HG02885 (cell line): ENCODE data around the gene FBXO45.
"Not testable (repeated sequence)": the region's sequence is repeated elsewhere in the genome, so short reads cannot be mapped to it uniquely, and the experiment has no call there.

ENCODE experiments used
- ATAC-seq: cut with Tn5 transposase; IDR thresholded peaks from one replicate; pipeline ENCODE4 v1.9.1; 2021; ENCODE audit warnings: mild to moderate bottlenecking; ENCODE audit not compliant: unreplicated experiment, poor library complexity

The FBXO45 gene

DNA sequence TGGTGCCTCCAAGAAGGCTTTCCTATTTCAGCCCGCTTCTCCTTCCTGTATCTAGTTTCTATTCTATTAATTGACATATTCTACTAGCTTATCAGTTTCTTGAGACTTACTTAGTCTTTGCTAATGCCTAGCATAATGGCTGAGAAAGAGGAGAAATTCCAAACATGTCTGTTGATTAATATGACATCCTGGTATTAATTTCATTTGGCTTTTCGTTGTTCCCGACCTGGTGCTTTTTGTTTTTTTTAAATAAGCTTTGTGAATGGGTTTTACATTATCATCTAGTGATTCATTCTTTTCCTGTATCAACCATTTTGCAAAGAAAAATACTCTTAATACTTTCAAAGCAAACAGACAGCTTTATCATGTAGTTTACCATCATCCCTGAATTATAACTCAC lies 13.2 kb upstream of the FBXO45 start:
- ATAC-seq: no peak

DNA sequence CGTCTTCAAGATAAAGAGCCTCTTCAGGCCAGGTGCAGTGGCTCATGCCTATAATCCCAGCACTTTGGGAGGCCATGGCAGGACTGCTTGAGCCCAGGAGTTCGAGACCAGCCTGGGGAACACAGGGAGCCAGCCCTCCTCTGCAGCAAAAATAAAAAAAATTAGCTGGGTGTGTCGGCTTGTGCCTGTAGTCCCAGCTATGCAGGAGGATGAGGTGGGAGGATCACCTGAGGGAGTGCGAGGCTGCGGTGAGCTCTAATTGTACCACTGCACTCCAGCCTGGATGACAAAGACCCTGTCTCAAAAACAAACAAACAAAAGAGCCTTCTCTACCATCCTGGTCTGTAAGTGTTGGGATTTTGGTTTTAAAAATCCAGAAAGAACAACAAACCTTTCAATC lies 11.2 kb upstream of the FBXO45 start:
- ATAC-seq: no peak

DNA sequence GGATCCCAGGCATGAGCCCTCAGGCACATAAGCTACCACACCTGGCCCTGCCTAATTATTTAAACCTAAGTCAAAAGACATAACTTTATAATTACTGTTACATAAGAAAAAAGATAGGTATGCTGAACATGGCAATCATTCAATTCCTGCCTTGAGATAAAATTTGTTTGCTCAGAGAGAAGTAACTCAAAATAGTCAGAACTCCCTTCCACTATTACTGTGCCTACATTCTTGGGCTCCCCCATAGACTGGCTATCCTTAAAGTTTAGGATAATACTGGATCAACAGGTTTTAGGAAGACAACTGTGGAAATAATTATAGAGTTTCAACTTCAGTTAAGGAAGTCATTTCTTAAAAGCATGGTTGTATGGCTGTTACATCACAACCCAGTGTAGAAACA lies 10.0 kb upstream of the FBXO45 start:
- ATAC-seq: no peak

DNA sequence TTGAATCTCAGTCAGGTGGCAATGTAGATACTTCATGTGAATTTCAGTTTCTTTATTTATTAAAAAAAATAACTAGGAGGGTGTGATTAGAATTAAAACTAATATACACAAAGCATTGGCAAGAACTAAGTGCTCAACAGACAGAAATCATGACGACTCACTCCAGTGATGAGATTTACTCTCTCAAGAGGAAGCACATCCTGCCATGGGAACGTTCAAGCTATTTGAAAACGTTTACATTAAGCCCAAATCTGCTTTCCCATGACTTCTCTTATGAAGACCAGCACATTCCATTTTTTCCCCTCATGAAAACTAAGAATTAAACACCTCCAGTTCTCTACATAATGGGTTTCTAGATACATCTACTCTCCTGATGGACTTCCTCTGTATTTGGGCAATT lies 8.6 kb upstream of the FBXO45 start:
- no peak for ATAC-seq

DNA sequence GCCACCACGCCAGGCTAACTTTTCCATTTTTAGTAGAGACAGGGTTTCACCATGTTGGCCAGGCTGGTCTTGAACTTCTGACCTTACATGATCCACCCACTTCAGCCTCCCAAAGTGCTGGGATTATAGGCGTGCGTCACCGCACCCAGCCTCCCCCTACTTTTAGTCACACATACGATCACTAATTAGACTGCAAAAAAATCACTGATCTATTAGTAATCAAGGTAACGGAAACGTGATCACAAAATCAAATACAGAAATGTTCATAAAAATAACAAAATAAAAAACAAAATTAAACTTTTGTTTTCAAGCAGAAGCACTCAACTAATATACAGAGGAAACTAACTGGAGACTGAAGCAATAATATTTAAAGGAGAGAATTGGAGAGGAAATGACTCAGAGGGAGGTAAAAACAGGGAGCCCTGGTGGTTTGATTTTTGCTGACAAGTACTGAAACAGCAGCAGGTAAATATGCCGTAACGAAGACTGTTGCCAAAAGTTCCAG lies 4.7 kb upstream of the FBXO45 start:
- ATAC-seq: no peak

DNA sequence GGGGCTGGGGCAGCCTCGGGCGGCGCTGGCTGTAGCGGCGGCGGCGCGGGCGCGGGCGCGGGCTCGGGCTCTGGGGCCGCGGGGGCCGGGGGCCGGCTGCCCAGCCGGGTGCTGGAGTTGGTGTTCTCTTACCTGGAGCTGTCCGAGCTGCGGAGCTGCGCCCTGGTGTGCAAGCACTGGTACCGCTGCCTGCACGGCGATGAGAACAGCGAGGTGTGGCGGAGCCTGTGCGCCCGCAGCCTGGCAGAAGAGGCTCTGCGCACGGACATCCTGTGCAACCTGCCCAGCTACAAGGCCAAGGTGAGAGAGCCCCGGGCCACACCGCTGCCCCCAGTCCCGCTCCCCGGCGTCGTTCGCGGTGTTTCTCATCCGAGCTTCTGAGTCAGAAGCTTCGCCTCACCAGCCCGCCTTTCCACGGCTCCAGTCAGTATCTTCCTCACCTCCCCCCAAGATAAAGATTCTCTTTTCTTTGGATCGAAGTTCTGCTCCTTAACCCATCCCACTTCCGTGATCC lies 600 bp downstream of the FBXO45 start:
- peak; percentile 35 for ATAC-seq

DNA sequence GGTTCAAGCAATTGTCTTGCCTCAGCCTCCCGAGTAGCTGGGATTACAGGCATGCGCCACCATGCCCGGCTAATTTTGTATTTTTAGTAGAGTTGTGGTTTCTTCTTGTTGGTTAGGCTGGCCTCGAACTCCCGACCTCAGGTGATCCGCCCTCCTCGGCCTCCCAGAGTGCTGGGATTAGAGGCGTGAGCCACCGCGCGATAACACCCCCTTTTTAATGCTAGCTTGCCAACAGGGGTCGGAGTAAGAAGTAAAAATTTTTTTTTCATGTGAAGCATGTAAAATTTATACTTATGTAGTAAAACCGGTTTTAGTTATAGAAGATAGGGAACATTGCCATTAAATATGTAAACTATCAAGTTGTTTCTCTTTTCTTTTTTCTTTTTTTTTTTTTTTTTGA lies 1.9 kb downstream of the FBXO45 start:
- not testable (repeated sequence) for ATAC-seq

DNA sequence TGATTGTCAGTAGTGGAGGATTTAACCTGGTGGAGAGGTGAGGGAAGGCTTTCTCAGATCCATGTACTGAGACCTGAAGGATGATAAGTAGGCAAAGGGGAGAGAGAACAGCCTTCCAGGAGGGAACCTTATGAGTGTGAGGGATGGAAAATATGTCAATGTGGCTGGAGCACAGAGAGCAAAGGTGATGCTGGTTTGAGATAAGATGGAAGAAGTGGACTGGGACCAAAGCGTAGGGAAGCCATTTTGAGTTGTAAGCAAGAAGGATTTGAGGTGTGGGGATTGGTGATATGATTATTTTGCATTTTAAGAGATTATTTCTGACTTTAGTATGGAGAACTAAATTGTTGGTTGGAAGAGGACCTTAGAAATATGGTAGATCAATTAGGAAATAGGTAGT lies 3.9 kb downstream of the FBXO45 start:
- no peak for ATAC-seq

DNA sequence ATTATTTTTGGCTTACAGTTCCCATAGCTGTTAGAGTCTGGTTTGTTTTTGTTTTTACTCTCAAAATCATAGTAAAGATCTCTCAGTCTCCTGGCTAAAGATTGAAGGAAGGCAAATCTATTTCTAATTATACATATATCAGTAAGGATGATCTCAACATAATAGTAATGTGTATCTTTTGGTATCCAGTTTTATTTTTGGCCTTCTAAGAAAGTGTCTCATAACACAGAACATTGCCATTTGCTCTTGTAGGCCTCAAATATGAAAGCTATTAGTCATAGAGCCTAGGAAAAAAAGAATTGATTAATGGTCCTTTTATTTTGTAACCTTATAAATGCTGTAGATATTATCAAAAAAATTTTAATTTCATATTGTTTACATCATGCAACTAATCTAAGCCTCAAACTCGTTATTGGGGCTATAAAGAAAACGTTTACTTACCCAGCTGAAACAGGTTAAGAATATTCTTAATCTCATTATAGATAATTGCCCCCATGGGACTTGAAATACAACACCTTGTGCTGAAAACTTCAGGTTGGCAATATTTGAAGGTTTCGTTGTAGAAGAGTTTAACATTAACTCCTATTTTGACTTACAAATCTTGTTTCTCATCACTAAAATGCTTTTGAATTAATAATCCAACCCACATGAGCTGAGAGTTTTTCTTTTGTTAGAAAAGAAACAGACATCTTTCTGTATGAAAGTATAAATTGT lies 16.7 kb downstream of the FBXO45 start:
- ATAC-seq: no peak

DNA sequence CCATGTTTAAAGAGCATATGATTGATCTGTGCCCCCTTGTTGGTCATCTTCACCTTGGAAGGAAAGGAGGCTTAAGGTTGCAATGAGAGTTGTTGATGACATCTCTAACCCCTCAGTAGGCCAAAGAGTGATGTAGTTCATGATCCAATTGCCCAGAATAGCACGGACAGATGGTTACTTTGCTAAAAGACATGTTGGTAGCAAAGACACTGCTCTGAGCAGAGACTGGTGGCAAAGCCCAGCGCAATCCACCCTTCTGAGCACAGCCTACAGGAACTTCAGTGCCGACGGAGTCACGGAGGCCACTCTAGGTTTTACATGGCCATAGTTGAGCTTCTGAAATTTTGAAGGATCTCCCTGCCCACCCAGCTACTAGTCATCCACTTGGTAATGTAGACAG lies 21.8 kb downstream of the FBXO45 start:
- ATAC-seq: no peak

DNA sequence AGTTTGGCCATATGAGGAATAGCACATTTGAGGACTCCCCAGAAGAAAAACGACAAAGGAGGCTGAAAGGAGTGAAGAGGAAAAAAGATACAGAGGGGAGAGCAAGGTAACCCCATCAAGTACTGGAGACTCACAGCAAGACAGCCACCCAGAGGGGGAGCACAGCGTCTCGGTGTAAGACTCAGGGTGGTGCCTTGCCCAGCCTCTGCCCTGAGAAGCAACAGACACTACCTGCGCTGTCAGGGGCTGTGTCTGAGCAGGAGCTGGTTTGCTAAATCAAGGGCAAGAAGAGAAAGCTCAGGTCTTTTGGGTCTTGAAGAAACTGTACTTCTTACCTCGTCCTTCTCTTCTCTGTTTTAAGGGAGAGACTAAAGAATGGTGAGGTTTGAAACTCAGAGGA lies 27.9 kb downstream of the FBXO45 start:
- no peak for ATAC-seq

DNA sequence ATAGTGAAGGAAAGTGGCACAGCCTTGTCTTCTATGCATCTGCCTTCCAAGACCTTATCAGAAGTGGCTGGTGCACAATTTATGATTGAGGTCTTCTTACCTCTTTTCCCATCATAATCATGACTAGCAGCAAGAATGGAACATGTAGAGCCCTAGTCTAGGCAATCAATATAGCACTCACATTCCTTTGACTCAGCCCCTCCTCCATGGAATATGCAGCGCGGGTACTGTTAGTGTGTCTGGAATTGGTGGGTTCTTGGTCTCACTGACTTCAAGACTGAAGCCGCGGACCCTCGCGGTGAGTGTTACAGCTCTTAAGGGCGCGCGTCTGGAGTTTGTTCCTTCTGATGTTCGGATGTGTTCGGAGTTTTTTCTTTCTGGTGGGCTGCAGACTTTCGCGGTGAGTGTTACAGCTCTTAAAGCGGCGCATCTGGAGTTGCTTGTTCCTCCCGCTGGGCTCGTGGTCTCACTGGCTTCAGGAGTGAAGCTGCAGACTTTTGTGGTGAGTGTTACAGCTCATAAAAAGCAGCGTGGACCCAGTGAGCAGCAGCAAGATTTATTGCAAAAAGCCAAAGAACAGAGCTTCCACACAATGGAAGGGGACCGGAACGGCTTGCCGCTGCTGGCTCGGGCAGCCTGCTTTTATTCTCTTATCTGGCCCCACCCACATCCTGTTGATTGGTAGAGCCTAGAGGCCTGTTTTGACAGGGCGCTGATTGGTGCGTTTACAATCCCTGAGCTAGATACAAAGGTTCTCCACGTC lies 29.7 kb downstream of the FBXO45 start:
- not testable (repeated sequence) for ATAC-seq

DNA sequence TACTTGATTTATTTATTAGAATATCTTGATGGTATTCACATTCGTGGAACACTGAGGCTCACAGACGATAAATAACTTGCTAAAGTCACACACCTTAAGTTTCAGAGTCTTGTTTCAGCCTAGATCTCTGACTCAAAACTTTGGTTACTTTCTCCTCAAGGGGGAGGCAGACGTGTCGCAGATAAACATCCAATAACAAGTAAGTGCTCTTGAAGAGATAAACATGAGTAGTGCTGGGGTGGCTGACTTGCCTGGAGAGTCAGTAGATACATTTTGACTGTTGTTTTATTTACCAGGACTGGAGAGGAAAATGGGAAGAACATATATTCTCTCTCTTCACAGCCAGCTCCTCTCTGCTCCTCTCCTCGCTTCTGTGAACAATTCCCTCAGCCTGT lies 31.3 kb downstream of the FBXO45 start:
- no peak for ATAC-seq

DNA sequence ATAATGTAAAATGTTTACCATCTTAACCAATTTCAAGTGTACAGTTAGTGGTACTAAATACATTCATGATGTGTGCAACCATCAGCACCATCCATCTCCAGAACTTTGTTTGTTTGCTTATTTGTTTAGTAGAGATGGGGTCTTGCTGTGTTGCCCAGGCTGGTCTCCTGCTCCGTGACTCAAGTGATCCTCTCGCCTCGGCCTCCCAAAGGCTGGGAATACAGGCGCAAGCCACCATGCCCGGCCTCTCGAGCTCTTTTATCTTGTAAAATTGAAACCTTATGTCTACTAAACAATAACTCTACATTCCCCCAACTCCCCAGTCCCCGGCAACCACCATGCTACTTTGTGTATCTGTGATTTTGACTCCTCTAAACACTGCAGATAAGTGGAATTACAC lies 31.9 kb downstream of the FBXO45 start:
- ATAC-seq: no peak

DNA sequence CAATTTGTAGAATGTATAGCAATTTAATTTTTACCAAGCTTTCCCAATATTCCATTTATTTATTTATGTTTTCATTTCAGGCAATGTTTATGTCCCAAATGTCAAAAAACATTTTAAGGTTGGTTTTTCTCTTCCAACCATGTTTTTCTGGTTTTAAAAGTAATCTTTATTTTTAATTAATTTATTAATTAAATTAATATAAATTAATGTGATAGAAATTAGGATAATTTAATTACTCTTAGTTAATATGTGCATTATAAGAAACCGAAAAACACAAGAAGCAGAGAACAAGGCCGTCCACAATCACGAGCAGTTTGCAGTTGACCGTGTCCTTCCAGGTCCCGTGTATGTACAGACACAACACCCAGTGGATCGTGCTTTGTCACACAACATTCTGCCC lies 34.2 kb downstream of the FBXO45 start:
- no peak for ATAC-seq

DNA sequence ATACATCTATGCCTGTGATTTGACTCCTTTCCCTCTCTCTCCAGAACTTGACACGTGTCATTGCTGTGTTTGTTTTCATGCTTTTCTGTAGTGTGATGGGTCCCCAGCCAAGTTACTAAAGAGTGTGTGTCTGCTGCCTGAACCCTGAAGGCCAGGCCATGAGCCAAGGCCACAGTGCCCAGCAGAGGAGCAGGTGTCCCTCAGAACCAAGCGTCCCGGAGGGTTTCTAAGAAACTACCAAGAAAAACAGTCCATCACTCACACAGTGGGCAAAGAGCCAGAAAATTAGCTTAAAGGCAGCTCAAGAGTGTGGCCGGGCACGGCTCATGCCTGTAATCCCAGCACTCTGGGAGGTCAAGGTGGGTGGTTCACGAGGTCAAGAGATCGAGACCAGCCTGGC lies 35.2 kb downstream of the FBXO45 start:
- ATAC-seq: no peak

DNA sequence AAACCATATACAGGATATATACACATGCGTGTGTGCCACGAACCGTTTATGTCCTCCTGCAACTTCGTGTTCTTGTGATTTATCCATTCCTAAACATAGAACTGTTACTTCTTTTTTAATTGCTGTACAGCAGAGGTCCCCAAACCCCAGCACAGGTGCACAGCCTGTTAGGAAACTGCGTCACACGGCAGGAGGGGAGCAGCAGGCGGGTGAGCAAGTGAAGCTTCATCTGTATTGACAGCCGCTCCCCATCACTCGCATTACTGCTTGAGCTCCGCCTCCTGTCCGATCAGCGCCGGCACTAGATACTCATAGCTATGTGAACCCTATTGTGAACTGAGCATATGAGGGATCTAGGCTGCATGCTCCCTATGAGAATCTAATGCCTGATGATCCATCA lies 36.1 kb downstream of the FBXO45 start:
- ATAC-seq: no peak

DNA sequence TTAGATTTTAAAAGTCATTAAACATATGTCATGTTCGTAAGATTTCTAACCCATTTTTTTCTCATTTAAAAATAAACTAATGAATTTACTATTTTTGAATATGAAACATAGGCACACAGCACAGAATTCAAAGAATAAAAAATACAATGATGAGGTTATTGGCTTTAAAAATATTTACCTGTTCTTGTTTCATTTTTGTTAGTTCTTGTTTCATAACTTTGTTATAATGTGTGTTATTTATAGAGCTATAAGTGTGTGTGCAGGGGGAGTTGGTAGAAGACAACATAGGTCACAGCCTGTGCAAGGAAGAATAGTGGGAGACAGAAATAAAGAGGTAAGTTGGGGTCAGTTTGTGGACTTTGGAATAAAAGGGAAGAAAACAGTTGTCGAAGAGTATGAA lies 40.2 kb downstream of the FBXO45 start:
- no peak for ATAC-seq

DNA sequence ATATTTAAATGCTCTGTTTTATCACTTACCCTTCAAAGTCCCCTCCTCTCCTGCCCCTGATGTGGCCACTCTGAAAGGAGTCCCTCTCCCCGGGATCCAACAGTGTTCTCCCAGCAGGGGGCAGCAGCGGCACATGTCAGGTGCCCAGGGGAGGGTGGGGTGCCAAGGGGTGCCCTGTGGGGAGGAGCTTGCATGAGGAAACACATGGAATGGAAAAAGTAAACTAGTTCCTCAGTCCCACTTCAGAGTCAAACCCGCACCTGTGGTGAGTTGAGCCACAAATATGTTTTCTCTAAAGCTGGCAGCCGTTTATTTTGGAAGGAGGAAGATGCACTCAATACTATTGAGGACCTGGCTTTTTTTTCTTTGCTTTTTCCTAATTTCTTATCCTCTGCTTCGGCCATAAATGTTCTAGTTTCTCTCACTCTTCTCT lies 40.9 kb downstream of the FBXO45 start:
- ATAC-seq: peak; percentile 91

DNA sequence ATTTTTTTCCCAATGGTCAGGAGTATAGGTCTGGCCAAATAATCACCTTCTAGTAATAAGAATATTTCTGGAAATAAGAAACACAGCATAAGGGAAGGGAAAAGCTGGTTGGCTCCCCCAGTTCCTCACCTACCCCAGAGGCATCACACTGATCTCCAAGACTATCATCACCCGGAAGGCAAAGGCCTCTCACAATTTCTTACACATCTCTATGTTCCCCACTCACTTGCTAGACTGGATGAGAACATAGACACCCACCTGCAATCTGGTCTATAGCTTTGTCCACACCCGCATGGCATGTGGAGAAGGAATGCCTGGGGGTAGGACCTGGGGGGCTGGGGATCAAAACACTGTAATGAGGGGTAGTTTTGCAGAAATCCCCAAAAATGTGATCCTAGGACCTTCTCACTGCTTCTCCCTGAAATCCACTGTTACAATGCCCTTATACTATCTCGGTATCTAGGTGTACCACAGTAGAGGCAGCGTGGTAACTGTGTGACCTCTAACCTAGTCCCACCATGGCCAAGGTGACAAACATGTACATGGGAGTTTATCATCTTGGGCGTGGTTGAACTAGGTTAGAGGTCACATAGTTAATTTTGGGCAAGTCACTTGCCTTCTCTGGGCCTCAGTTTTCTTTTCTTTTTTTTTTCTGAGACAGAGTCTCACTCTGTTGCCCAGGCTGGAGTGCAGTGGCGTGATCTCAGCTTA lies 41.5 kb downstream of the FBXO45 start:
- no peak for ATAC-seq
